Calu3 (cell line): ENCODE measurements around the gene FAM9C. TPM values are rescaled to one million over a fixed set of nuclear protein-coding genes. Genes with fewer than 3 reads are reported as not detected.
A peak's percentile ranks its signal among the peaks of the same experiment; 100 is the strongest.

Source experiments
- BruUV-seq: library from RNA; stranded (reverse); fragments of 400-500 nt; replicated peaks from 2 replicates; lab custom pipeline; 2021; lab: Mats Ljungman, UMichigan
- CTCF ChIA-PET: fragments of 300-600 bp; sonication (Branson Sonifier 250); formaldehyde crosslinking; loops from one replicate; lab custom pipeline; 2022; ENCODE audit warnings: antibody characterized with exemption; lab: Charles Lee
- DNase-seq: peaks from one replicate; pipeline ENCODE4 v3.0.0; 2022
- H3K27ac Mint-ChIP-seq: one replicate; pipeline ENCODE4 v1.8.0; 2022; ENCODE audit warnings: mixed read lengths; ENCODE audit not compliant: unreplicated experiment
- H3K27me3 Mint-ChIP-seq: one replicate; pipeline ENCODE4 v1.8.0; 2022; ENCODE audit warnings: mixed read lengths; ENCODE audit not compliant: unreplicated experiment
- H3K36me3 Mint-ChIP-seq: one replicate; pipeline ENCODE4 v1.8.0; 2022; ENCODE audit warnings: mild to moderate bottlenecking, moderate library complexity, mixed read lengths; ENCODE audit not compliant: insufficient read depth, unreplicated experiment
- H3K4me1 Mint-ChIP-seq: one replicate; pipeline ENCODE4 v1.8.0; 2022; ENCODE audit warnings: mild to moderate bottlenecking, low read depth, mixed read lengths; ENCODE audit not compliant: unreplicated experiment
- H3K4me3 Mint-ChIP-seq: one replicate; pipeline ENCODE4 v1.8.0; 2022; ENCODE audit warnings: mild to moderate bottlenecking, low read depth, moderate library complexity, mixed read lengths; ENCODE audit not compliant: unreplicated experiment
- H3K9me3 Mint-ChIP-seq: one replicate; pipeline ENCODE4 v1.8.0; 2022; ENCODE audit warnings: low read depth, mixed read lengths; ENCODE audit not compliant: unreplicated experiment
- CTCF ChIP-seq: fragments of 200-600 bp; IDR thresholded peaks from one replicate; pipeline ENCODE4 v1.8.0; 2022; ENCODE audit warnings: antibody characterized with exemption; ENCODE audit not compliant: unreplicated experiment
- intact Hi-C: fragments of 100-400 bp; cut with micrococcal nuclease; formaldehyde crosslinking; loops from one replicate; pipeline ENCODE4 v1.10.0; 2022; ENCODE audit not compliant: unreplicated experiment
- total RNA-seq: library from RNA; stranded (reverse); gene quantifications from 2 replicates; pipeline ENCODE4 v1.2.3, GENCODE V29; 2022

FAM9C gene
- total RNA-seq, 1 experiment from 2014 or later = not detected

GRCh38 chrX:13082206-13083065, 38.0 kb upstream of the FAM9C start:
- CTCF ChIA-PET = interaction anchor here (0.5 to 1.3 kb wide), 9 partner anchors 75 to 650 kb away, joined by 3 to 6 read pairs (median 3); no protein-coding TSS in a partner anchor
- Mint-ChIP-seq H3K27me3 (no peaks in the 10 kb centered on the region), H3K9me3 (no peaks in the 10 kb centered on the region), H3K27ac (peak overlapping the region; percentile 69), H3K36me3 (peaks cover 21% of the 10 kb centered on the region), H3K4me3 (no peak overlapping the region), H3K4me1 (peaks cover 61% of the 10 kb centered on the region)
- DNase-seq = no peak
- no TSS peak for BruUV-seq
- intact Hi-C loops = loop anchor here (10.0 kb wide), 1 partner anchor 58 kb away; no protein-coding TSS in a partner anchor
- TF ChIP-seq CTCF = no peak

GRCh38 chrX:13081395-13082205, 37.2 kb upstream of the FAM9C start:
- no peaks in the 10 kb centered on the region for H3K9me3 Mint-ChIP-seq
- no peak overlapping the region for H3K4me3 Mint-ChIP-seq
- no peak for TF ChIP-seq CTCF
- DNase-seq = no peak
- peak overlapping the region; percentile 69 for H3K27ac Mint-ChIP-seq
- BruUV-seq = no TSS peak
- H3K27me3 Mint-ChIP-seq = no peaks in the 10 kb centered on the region
- peaks cover 53% of the 10 kb centered on the region for H3K4me1 Mint-ChIP-seq
- CTCF ChIA-PET = interaction anchor here (0.5 to 1.3 kb wide), 11 partner anchors 70 to 650 kb away, joined by 3 to 6 read pairs (median 3); no protein-coding TSS in a partner anchor
- intact Hi-C loops = loop anchor here (10.0 kb wide), 1 partner anchor 57 kb away; no protein-coding TSS in a partner anchor
- H3K36me3 Mint-ChIP-seq = peaks cover 13% of the 10 kb centered on the region

GRCh38 chrX:13080128-13080795, 35.8 kb upstream of the FAM9C start:
- Mint-ChIP-seq H3K27me3 (no peaks in the 10 kb centered on the region), H3K4me1 (peaks cover 51% of the 10 kb centered on the region), H3K9me3 (no peaks in the 10 kb centered on the region), H3K36me3 (peaks cover 13% of the 10 kb centered on the region), H3K4me3 (no peak overlapping the region), H3K27ac (peak overlapping the region; percentile 69)
- no TSS peak for BruUV-seq
- TF ChIP-seq CTCF = no peak
- CTCF ChIA-PET = no interaction called here
- intact Hi-C loops = loop anchor here (10.0 kb wide), 1 partner anchor 55 kb away; no protein-coding TSS in a partner anchor
- DNase-seq = no peak
